OCI-LY7 (cell line): ENCODE measurements around the gene GGA2. TPM values are rescaled to one million over a fixed set of nuclear protein-coding genes. Genes with fewer than 3 reads are reported as not detected.
"Not testable (repeated sequence)": the region's sequence is repeated elsewhere in the genome, so short reads cannot be mapped to it uniquely, and the experiment has no call there.

Source experiments
- BruUV-seq: library from RNA; stranded (reverse); fragments of 400-500 nt; replicated peaks from 2 replicates; lab custom pipeline; 2021; lab: Mats Ljungman, UMichigan
- CTCF ChIA-PET: fragments of 300-600 bp; sonication (Branson Sonifier 250); formaldehyde crosslinking; loops from one replicate; lab custom pipeline; 2022; ENCODE audit warnings: antibody characterized with exemption; ENCODE audit not compliant: unreplicated experiment; lab: Charles Lee
- POLR2A ChIA-PET: fragments of 300-600 bp; sonication (Branson Sonifier 250); formaldehyde crosslinking; loops from one replicate; lab custom pipeline; 2022; ENCODE audit warnings: antibody characterized with exemption; lab: Charles Lee
- DNase-seq: peaks from one replicate; pipeline ENCODE4 v3.0.0-alpha.2; 2015; ENCODE audit warnings: low spot score
- H2AFZ ChIP-seq: fragments of 200-600 bp; sonication (generic), shearing (Covaris generic); 2 replicates; pipeline ENCODE4 v1.6.1; 2014; ENCODE audit warnings: mild to moderate bottlenecking, antibody characterized with exemption, low read length, moderate library complexity
- H3K27ac ChIP-seq: fragments of 200-600 bp; sonication (generic); 2 replicates; pipeline ENCODE4 v1.5.1; 2014; ENCODE audit warnings: mixed run types, low read depth, mild to moderate bottlenecking, moderate library complexity, low read length, inconsistent platforms; ENCODE audit not compliant: poor library complexity, severe bottlenecking
- H3K36me3 ChIP-seq: fragments of 200-600 bp; sonication (generic); 2 replicates; pipeline ENCODE4 v1.6.1; 2014; ENCODE audit warnings: mild to moderate bottlenecking, antibody characterized with exemption, low read length, moderate library complexity, mixed read lengths; ENCODE audit not compliant: insufficient read depth
- H3K4me1 ChIP-seq: fragments of 200-600 bp; sonication (generic); 2 replicates; pipeline ENCODE4 v1.5.1; 2014; ENCODE audit warnings: mild to moderate bottlenecking, low read length; ENCODE audit not compliant: insufficient read depth, poor library complexity, severe bottlenecking
- H3K4me2 ChIP-seq: fragments of 200-600 bp; sonication (generic); 2 replicates; pipeline ENCODE4 v1.6.1; 2014; ENCODE audit warnings: mild to moderate bottlenecking, low read length
- H3K4me3 ChIP-seq: fragments of 200-600 bp; sonication (generic); 2 replicates; pipeline ENCODE4 v1.5.1; 2014; ENCODE audit warnings: mild to moderate bottlenecking, low read depth, low read length; ENCODE audit not compliant: poor library complexity, severe bottlenecking
- H3K79me2 ChIP-seq: fragments of 200-600 bp; sonication (generic); 2 replicates; pipeline ENCODE4 v1.6.1; 2016; ENCODE audit warnings: low read depth, mild to moderate bottlenecking, low read length, moderate library complexity, mixed read lengths; ENCODE audit not compliant: insufficient read depth
- H3K9me2 ChIP-seq: fragments of 200-600 bp; sonication (generic); 2 replicates; pipeline ENCODE4 v1.6.1; 2016; ENCODE audit warnings: mild to moderate bottlenecking, low read length, mixed read lengths; ENCODE audit not compliant: insufficient read depth
- H3K9me3 ChIP-seq: fragments of 200-600 bp; sonication (generic); 2 replicates; pipeline ENCODE4 v1.6.1; 2014; ENCODE audit warnings: mild to moderate bottlenecking, mixed run types, low read length, mixed read lengths
- H4K20me1 ChIP-seq: fragments of 200-600 bp; sonication (generic); 2 replicates; pipeline ENCODE4 v1.6.1; 2014; ENCODE audit warnings: mild to moderate bottlenecking, antibody characterized with exemption, low read length, moderate library complexity, mixed read lengths; ENCODE audit not compliant: insufficient read depth
- CTCF ChIP-seq: fragments of 200-600 bp; sonication (generic); conservative IDR thresholded peaks from 2 replicates; pipeline ENCODE4 v1.5.1; 2014; ENCODE audit warnings: mild to moderate bottlenecking, antibody characterized with exemption, low read length, moderate library complexity, mixed read lengths
- EZH2phosphoT487 ChIP-seq: fragments of 200-600 bp; sonication (generic); IDR thresholded peaks from 2 replicates; pipeline ENCODE4 v1.6.1; 2018; ENCODE audit warnings: low read depth, borderline replicate concordance, mild to moderate bottlenecking, mixed run types, antibody characterized with exemption, low read length, moderate library complexity, mixed read lengths
- intact Hi-C: fragments of 100-400 bp; cut with micrococcal nuclease; formaldehyde crosslinking; loops from one replicate; pipeline ENCODE4 v1.10.0; 2022; ENCODE audit not compliant: unreplicated experiment
- total RNA-seq, 2 experiments: library from RNA; depleted of rRNA in 1 of 2; stranded (reverse); fragments of >200 nt in 1 of 2; shearing (Covaris generic) in 1 of 2; gene quantifications; 2 replicates each; pipeline ENCODE4 v1.2.3, GENCODE V29; 2014 to 2022

The GGA2 gene
- total RNA-seq, 2 experiments from 2014 or later: 213 to 580 TPM

- BruUV-seq: no TSS peak
- Histone ChIP-seq H3K36me3 (peaks cover 38% of the 10 kb centered on the region), H4K20me1 (peaks cover 24% of the 10 kb centered on the region), H2AFZ (0 out of 2 replicates have a peak overlapping the region, but pooled peaks have one; percentile 4), H3K9me3 (peaks cover 4% of the 10 kb centered on the region; the same call in 1 of the 2 replicates), H3K4me2 (peak overlapping the region; percentile 97), H3K79me2 (peaks cover 41% of the 10 kb centered on the region), H3K27ac (peak overlapping the region; percentile 91), H3K4me3 (no peak overlapping the region), H3K4me1 (peaks cover 64% of the 10 kb centered on the region), H3K9me2 (no peaks in the 10 kb centered on the region)
- CTCF ChIA-PET: no interaction called here
- DNase-seq: no peak
- POLR2A ChIA-PET: interaction anchor here (0.5 kb wide), 1 partner anchor 27 kb away, joined by 4 read pairs; no protein-coding TSS in a partner anchor
- intact Hi-C loops: loop anchor here (10.0 kb wide), 1 partner anchor 353 kb away; no protein-coding TSS in a partner anchor
- no peak for TF ChIP-seq EZH2phosphoT487
- no peak for TF ChIP-seq CTCF
Measured at GRCh38 chr16:23511731-23512130, 1.4 kb upstream of the GGA2 start.

- peaks cover 50% of the 10 kb centered on the region for H3K79me2 ChIP-seq
- peaks cover 46% of the 10 kb centered on the region for H3K36me3 ChIP-seq
- H3K4me1 ChIP-seq: peaks cover 62% of the 10 kb centered on the region
- POLR2A ChIA-PET, H3K9me3 ChIP-seq, H3K9me2 ChIP-seq, BruUV-seq, CTCF ChIA-PET, DNase-seq: not testable (repeated sequence)
- H4K20me1 ChIP-seq: peaks cover 30% of the 10 kb centered on the region
- intact Hi-C loops: loop anchor here (10.0 kb wide), 1 partner anchor 354 kb away; no protein-coding TSS in a partner anchor
- peak overlapping the region; percentile 99 for H3K4me3 ChIP-seq
- H3K27ac ChIP-seq: peak overlapping the region; percentile 91
- 0 out of 2 replicates have a peak overlapping the region, but pooled peaks have one; percentile 39 for H2AFZ ChIP-seq
- H3K4me2 ChIP-seq: peak overlapping the region; percentile 97
Measured at GRCh38 chr16:23510915-23511270, 599 bp upstream of the GGA2 start.

GRCh38 chr16:23509782-23510163, 521 bp downstream of the GGA2 start:
- TF ChIP-seq CTCF (no peak), EZH2phosphoT487 (no peak)
- peak; percentile 55 for DNase-seq
- ChIA-PET CTCF (no interaction called here), POLR2A (interaction anchor here (1.0 to 1.8 kb wide), 5 partner anchors 9 to 87 kb away, joined by 3 to 7 read pairs (median 4); partner anchors contain the start of gene NDUFAB1)
- Histone ChIP-seq H3K4me1 (peaks cover 62% of the 10 kb centered on the region), H3K9me2 (no peaks in the 10 kb centered on the region), H3K9me3 (peaks cover 4% of the 10 kb centered on the region; the same call in 1 of the 2 replicates), H2AFZ (no peak overlapping the region), H3K79me2 (peaks cover 61% of the 10 kb centered on the region), H3K4me2 (peak overlapping the region; percentile 97), H3K4me3 (peak overlapping the region; percentile 99), H3K27ac (peak overlapping the region; percentile 91), H3K36me3 (peaks cover 58% of the 10 kb centered on the region), H4K20me1 (peaks cover 40% of the 10 kb centered on the region)
- intact Hi-C loops: loop anchor here (10.0 kb wide), 1 partner anchor 355 kb away; no protein-coding TSS in a partner anchor
- BruUV-seq: no TSS peak
